22Rv1 (cell line): ENCODE results near the gene TP53BP1.

Experiments
- H3K27ac ChIP-seq: fragments of 450-650 bp; 2 replicates; pipeline ENCODE4 v1.5.1; 2017
- CTCF ChIP-seq: fragments of 450-650 bp; IDR thresholded peaks from 2 replicates; pipeline ENCODE4 v1.5.1; 2017; ENCODE audit warnings: mild to moderate bottlenecking
- ZFX ChIP-seq: fragments of 450-650 bp; IDR thresholded peaks from 2 replicates; pipeline ENCODE4 v1.6.1; 2017; ENCODE audit warnings: antibody characterized with exemption, borderline replicate concordance

TP53BP1 gene

GRCh38 chr15:43436395-43436794, 56.6 kb downstream of the TP53BP1 start:
- TF ChIP-seq ZFX (no peak), CTCF (no peak)
- H3K27ac ChIP-seq: no peak overlapping the region

- H3K27ac ChIP-seq: no peak overlapping the region
- TF ChIP-seq CTCF (no peak), ZFX (no peak)
These were observed 58.5 kb downstream of the TP53BP1 start for GRCh38 chr15:43434446-43434845.

GRCh38 chr15:43433661-43434303, 59.2 kb downstream of the TP53BP1 start:
- TF ChIP-seq CTCF: no peak
- no peak overlapping the region for H3K27ac ChIP-seq

GRCh38 chr15:43433165-43433564, 59.8 kb downstream of the TP53BP1 start:
- TF ChIP-seq CTCF: no peak
- no peak for TF ChIP-seq ZFX

GRCh38 chr15:43429687-43430086, 63.3 kb downstream of the TP53BP1 start:
- TF ChIP-seq ZFX: no peak
- no peak for TF ChIP-seq CTCF
- no peak overlapping the region for H3K27ac ChIP-seq

More at GRCh38 chr15:43433165-43433564, 59.8 kb downstream of the TP53BP1 start:
- no peak overlapping the region for H3K27ac ChIP-seq

- no peak overlapping the region for H3K27ac ChIP-seq
- TF ChIP-seq CTCF: no peak
- TF ChIP-seq ZFX: no peak
These were observed 69.2 kb downstream of the TP53BP1 start for GRCh38 chr15:43423793-43424192.

GRCh38 chr15:43420876-43421275, 72.1 kb downstream of the TP53BP1 start:
- H3K27ac ChIP-seq: no peak overlapping the region
- TF ChIP-seq ZFX (no peak), CTCF (no peak)
